ENCODE measurements around the gene PCCA.

PCCA gene

DNA sequence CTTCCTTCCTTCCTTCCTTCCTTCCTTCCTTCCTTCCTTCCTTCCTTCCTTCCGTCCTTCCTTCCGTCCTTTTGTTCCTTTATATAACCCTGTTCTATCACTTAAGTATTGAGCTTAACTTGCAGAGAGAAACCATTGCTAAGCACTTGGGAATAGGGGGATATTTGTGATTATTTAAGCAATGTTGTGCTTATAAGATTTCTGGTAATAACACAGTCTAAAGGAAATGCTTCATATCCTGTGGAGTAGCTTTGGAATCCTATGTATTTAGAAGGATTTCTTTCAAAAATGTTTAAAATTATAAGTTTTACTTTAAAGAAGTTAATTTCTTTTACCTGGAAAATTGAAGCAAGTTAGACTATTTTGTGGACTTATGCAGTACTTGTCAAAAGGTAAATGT, 209.8 kb downstream of the PCCA start:
- H3K4me3 ChIP-seq (ENCODE audit: low read depth, low read length) = no peak overlapping the region
- TF ChIP-seq, protein P1, sequence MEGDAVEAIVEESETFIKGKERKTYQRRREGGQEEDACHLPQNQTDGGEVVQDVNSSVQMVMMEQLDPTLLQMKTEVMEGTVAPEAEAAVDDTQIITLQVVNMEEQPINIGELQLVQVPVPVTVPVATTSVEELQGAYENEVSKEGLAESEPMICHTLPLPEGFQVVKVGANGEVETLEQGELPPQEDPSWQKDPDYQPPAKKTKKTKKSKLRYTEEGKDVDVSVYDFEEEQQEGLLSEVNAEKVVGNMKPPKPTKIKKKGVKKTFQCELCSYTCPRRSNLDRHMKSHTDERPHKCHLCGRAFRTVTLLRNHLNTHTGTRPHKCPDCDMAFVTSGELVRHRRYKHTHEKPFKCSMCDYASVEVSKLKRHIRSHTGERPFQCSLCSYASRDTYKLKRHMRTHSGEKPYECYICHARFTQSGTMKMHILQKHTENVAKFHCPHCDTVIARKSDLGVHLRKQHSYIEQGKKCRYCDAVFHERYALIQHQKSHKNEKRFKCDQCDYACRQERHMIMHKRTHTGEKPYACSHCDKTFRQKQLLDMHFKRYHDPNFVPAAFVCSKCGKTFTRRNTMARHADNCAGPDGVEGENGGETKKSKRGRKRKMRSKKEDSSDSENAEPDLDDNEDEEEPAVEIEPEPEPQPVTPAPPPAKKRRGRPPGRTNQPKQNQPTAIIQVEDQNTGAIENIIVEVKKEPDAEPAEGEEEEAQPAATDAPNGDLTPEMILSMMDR (IDR thresholded peaks at IDR 0.05; ENCODE audit: low read depth, low read length, missing control alignments) = no peak
- no peak for DNase-seq (ENCODE audit: low read depth)

DNA sequence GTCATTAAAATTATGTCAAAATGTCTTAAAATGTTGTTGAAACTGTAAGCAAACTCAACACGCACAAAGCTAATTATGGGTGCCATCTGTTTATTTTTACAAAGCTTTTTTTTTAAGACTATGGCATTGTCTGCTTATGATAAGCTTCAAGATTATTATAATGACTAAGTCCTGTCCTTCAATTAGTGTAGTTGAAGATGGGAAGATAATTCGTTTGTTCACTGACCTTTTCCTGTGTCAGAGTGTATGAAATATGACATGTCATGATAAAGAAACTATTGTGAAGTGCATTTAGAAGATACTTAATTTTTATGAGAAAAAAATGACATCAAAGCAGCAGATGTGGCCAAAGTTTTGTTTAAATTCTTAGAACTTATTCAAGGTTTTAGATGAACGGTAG, 211.3 kb downstream of the PCCA start:
- H3K4me3 ChIP-seq (ENCODE audit: low read depth, low read length) = no peak overlapping the region
- TF ChIP-seq, protein P1 (IDR thresholded peaks at IDR 0.05; ENCODE audit: low read depth, low read length, missing control alignments) = no peak
- no peak for DNase-seq (ENCODE audit: low read depth)

DNA sequence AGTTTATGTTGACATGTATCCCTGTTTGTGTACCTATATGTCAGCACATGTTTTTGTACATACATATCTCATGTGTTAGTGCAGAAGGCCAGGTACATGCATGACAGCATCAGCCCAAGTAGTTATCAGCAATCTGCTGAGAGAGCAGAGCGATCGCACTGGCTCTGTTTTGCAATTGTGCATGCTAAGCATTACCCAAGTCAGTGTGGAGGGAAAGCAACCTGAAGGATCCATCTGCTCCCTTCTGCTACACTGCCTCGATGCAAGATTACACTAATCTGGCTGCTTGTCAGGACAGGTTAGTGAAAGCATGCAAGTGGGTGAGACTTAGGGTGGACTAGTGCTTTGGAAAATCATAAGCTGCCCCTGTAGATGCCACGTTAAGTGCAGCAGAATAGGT, 211.8 kb downstream of the PCCA start:
- H3K4me3 ChIP-seq (ENCODE audit: low read depth, low read length) = no peak overlapping the region
- DNase-seq (ENCODE audit: low read depth) = no peak

DNA sequence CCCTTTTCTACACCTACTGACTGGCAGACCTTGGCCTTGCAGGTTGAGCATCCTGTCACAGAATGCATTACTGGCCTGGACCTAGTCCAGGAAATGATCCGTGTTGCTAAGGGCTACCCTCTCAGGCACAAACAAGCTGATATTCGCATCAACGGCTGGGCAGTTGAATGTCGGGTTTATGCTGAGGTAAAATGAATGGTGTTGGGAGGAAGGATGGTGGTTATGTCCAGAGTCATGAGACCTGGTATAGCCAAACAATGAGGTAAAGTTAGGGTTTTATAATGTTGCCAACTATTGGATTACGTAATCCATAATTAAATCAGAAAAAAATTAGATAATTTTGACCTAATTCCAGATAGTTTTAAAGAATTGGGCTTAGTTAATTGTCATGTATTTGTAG, 212.5 kb downstream of the PCCA start:
- no peak for DNase-seq (ENCODE audit: low read depth)
- TF ChIP-seq, protein P1 (IDR thresholded peaks at IDR 0.05; ENCODE audit: low read depth, low read length, missing control alignments) = no peak
- no peak overlapping the region for H3K4me3 ChIP-seq (ENCODE audit: low read depth, low read length)

More for the DNA sequence above, 211.8 kb downstream of the PCCA start:
- TF ChIP-seq, protein P1 (IDR thresholded peaks at IDR 0.05; ENCODE audit: low read depth, low read length, missing control alignments) = no peak

DNA sequence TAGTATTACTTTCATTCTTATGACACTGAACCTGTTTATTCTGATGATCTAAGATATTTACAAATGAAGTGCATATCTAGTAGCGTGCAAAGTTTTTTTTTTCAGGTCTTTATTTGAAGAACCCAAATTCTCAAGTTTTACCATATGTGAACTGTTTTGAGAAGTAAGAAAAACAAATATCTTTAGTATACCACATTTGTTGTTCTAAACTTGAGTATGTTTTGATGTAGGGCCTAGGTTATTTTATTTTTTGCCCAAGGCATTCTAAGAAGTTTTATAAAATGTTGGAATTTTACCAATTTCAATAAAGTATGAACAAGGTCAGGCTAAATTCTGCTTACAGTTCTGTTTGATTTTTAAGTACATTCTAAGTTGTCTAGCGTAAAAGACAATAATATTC, 213.5 kb downstream of the PCCA start:
- TF ChIP-seq, protein P1 (IDR thresholded peaks at IDR 0.05; ENCODE audit: low read depth, low read length, missing control alignments) = no peak
- H3K4me3 ChIP-seq (ENCODE audit: low read depth, low read length) = no peak overlapping the region
- DNase-seq (ENCODE audit: low read depth) = no peak

DNA sequence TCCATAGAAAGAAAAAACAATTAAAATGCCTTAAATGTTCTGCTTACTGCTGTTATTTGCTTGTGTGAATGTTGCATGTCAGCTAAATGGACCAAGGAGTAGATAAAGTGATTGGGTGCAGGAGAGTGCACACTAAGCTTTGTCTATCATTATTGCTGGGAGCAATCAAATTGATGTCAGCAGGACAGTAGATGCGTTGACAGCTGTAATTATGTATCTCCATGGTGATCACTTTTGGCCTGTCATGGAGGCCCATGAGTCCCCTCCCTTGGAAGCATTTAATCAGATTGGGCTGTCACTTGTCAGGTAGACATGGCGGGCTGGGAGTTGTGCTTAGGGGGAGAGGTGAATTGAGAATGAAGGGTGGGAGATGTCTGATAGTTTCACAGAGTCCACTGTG, 215.3 kb downstream of the PCCA start:
- H3K4me3 ChIP-seq (ENCODE audit: low read depth, low read length) = no peak overlapping the region
- DNase-seq (ENCODE audit: low read depth) = no peak
- TF ChIP-seq, protein P1 (IDR thresholded peaks at IDR 0.05; ENCODE audit: low read depth, low read length, missing control alignments) = no peak

DNA sequence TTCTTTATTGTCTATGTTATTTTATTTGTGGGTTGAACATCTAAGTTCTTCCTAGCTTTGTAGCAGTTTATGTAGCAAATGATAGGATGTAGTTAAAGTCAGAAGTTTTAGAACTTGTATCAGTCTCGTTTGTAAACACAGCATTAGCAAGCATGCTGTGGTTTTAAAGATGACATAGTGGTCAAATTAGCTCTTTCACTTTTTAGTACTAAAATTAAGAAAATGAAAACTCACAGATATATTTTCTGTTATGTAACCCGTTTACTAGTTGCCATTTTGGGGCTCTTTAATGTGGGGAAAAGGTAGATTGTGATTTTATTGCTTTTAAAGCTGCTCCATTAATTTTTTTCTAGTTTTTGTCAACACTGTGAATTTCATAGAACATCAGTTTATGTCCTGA, 216.5 kb downstream of the PCCA start:
- no peak for DNase-seq (ENCODE audit: low read depth)

More for the DNA sequence above, 216.5 kb downstream of the PCCA start:
- TF ChIP-seq, protein P1 (IDR thresholded peaks at IDR 0.05; ENCODE audit: low read depth, low read length, missing control alignments) = no peak
- no peak overlapping the region for H3K4me3 ChIP-seq (ENCODE audit: low read depth, low read length)

Measured in GM12864 (cell line).